Transverse colon (tissue), 4 donors: ENCODE results near the gene UBC. TPM values are rescaled to one million over a fixed set of nuclear protein-coding genes. Genes with fewer than 3 reads are reported as not detected.

Experiments
- DNase-seq: peaks from one replicate; pipeline ENCODE4 v3.0.0-alpha.2; 2019
- H3K27ac ChIP-seq, 4 donors: fragments of 200-600 bp; sonication (generic); 2 replicates each; pipeline ENCODE4 v1.5.1; 2016 to 2018; ENCODE audit warnings: inconsistent platforms in 4 of 4
- H3K27me3 ChIP-seq: fragments of 200-600 bp; sonication (generic); 2 replicates; pipeline ENCODE4 v1.5.1; 2017; ENCODE audit warnings: inconsistent platforms
- H3K36me3 ChIP-seq, 4 donors: fragments of 200-600 bp; sonication (generic); 2 replicates each; pipeline ENCODE4 v1.5.1; 2017 to 2019; ENCODE audit warnings: inconsistent platforms in 4 of 4
- H3K4me1 ChIP-seq, 4 donors: fragments of 200-600 bp; sonication (generic); 2 replicates each; pipeline ENCODE4 v1.5.1; 2017 to 2020; ENCODE audit warnings: inconsistent platforms in 4 of 4
- H3K4me3 ChIP-seq, 4 donors: fragments of 200-600 bp; sonication (generic); 1 replicate in 1 of 4; 2 replicates in 3 of 4; pipeline versions ENCODE4 v1.5.1 to v1.6.1; 2017 to 2019; ENCODE audit warnings: inconsistent platforms in 4 of 4
- H3K9me3 ChIP-seq, 2 donors: fragments of 200-600 bp; sonication (generic); 2 replicates each; pipeline ENCODE4 v1.5.1; 2017 to 2019; ENCODE audit warnings: inconsistent platforms in 2 of 2
- EP300 ChIP-seq: sonication (generic); formaldehyde crosslinking; IDR thresholded peaks from one replicate; pipeline ENCODE4 v1.6.1; 2017; ENCODE audit warnings: antibody characterized with exemption, low read depth
- POLR2A ChIP-seq: fragments of 450-650 bp; IDR thresholded peaks from one replicate; pipeline ENCODE4 v1.6.1; 2016; ENCODE audit warnings: antibody characterized with exemption, mild to moderate bottlenecking, moderate library complexity
- POLR2AphosphoS5 ChIP-seq, 3 donors: sonication (generic); formaldehyde crosslinking; IDR thresholded peaks; one replicate each; pipeline ENCODE4 v1.6.1; 2016; ENCODE audit warnings: antibody characterized with exemption in 3 of 3
- WGBS, 2 donors: methylation state at CpG; one replicate each; pipeline ENCODE4 v1.1.5; 2018; ENCODE audit warnings: low coverage in 1 of 2; 5-methylcytosine and 5-hydroxymethylcytosine counted together
- in situ Hi-C, 4 donors: fragments of 200-750 bp; cut with MboI; loops; one replicate each; pipeline versions ENCODE4 v1.15.0 to v1.15.1; 2017; ENCODE audit warnings: low sequenced_read_pairs in 3 of 4, low pct_ligation_motif_present in 1 of 4, low pct_unique_long_range_greater_than_20kb in 1 of 4
- intact Hi-C: fragments of 100-400 bp; cut with DNase I; formaldehyde crosslinking; loops from one replicate; pipeline ENCODE4 v1.15.1; 2023; ENCODE audit warnings: low total_unique reads
- total RNA-seq, 4 donors: library from RNA; depleted of rRNA; stranded (reverse); fragments of >200 nt; gene quantifications; one replicate each; pipeline ENCODE4 v1.1.0, GENCODE V29; 2016
- TF ChIP-seq, protein P1 (sequence below), 5 experiments: fragments of 200-600 bp in 3 of 5; fragments of 450-650 bp in 2 of 5; sonication (generic) in 3 of 5; IDR thresholded peaks; 1 replicate in 2 of 5; 2 replicates in 3 of 5; pipeline ENCODE4 v1.5.1; 2016 to 2017; ENCODE audit warnings: antibody characterized with exemption in 5 of 5, inconsistent platforms in 3 of 5, mild to moderate bottlenecking in 2 of 5, moderate library complexity in 1 of 5

UBC gene
- total RNA-seq, 4 donors from 2014 or later = 1,242 to 1,580 (median 1,406) TPM

DNA sequence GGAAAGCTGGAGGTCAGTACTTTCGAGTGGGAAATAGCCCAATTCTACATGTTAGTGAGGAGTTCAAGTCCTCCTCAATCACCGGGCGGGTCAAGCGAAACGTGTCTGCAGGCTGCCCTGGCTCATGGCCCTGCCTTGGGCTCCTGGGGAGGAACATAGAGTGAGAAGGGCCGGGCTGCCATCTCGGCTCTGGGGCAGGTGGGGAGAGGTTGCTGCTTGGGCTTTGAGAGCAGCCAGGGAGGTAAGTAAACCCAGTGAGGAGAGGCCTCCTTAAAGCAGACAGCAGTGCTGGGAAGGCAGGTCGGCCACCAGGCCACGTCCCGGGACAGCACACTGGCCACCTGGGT lies 32.0 kb upstream of the UBC start:
- Histone ChIP-seq H3K36me3 (peaks cover 0 to 26% (median 0%) of the 10 kb centered on the region in 4 donors), H3K27ac (no peak overlapping the region), H3K27me3 (no peaks in the 10 kb centered on the region), H3K9me3 (no peaks in the 10 kb centered on the region), H3K4me1 (no peaks in the 10 kb centered on the region), H3K4me3 (no peak overlapping the region)
- 90% methylated on average over 10 of the region's 10 CpGs; no CpG with 5 or more reads in 1 of the 2 donors for WGBS, 2 donors
- TF ChIP-seq, protein P1, sequence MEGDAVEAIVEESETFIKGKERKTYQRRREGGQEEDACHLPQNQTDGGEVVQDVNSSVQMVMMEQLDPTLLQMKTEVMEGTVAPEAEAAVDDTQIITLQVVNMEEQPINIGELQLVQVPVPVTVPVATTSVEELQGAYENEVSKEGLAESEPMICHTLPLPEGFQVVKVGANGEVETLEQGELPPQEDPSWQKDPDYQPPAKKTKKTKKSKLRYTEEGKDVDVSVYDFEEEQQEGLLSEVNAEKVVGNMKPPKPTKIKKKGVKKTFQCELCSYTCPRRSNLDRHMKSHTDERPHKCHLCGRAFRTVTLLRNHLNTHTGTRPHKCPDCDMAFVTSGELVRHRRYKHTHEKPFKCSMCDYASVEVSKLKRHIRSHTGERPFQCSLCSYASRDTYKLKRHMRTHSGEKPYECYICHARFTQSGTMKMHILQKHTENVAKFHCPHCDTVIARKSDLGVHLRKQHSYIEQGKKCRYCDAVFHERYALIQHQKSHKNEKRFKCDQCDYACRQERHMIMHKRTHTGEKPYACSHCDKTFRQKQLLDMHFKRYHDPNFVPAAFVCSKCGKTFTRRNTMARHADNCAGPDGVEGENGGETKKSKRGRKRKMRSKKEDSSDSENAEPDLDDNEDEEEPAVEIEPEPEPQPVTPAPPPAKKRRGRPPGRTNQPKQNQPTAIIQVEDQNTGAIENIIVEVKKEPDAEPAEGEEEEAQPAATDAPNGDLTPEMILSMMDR (IDR thresholded peaks at IDR 0.05) = no peak
- TF ChIP-seq POLR2A (no peak), POLR2AphosphoS5 (IDR thresholded peaks at IDR 0.05) (no peak), EP300 (no peak)
- DNase-seq = no peak
- intact Hi-C loops = no loop called here
- in situ Hi-C loops = no loop called here

GRCh38 chr12:124941170-124941527 lies 26.7 kb upstream of the UBC start:
- TF ChIP-seq EP300 (no peak), POLR2A (no peak), POLR2AphosphoS5 (IDR thresholded peaks at IDR 0.05) (no peak)
- TF ChIP-seq, protein P1 (IDR thresholded peaks at IDR 0.05) = no peak
- DNase-seq = no peak
- Histone ChIP-seq H3K27me3 (no peaks in the 10 kb centered on the region), H3K4me1 (peaks cover 9 to 33% (median 21%) of the 10 kb centered on the region in 4 donors), H3K36me3 (no peaks in the 10 kb centered on the region), H3K9me3 (no peaks in the 10 kb centered on the region), H3K4me3 (peak overlapping the region in 2 of 4 donors; percentile 22 to 55), H3K27ac (peak overlapping the region; percentile 88 to 92 (median 90))
- WGBS, 2 donors = 57 to 81% methylated on average over 1 to 7 of the region's 7 CpGs
- intact Hi-C loops (no loop called here), in situ Hi-C loops (loop anchor here in 1 of 4 donors (5.0 kb wide), 1 partner anchor 39 kb away; no protein-coding TSS in a partner anchor)

DNA sequence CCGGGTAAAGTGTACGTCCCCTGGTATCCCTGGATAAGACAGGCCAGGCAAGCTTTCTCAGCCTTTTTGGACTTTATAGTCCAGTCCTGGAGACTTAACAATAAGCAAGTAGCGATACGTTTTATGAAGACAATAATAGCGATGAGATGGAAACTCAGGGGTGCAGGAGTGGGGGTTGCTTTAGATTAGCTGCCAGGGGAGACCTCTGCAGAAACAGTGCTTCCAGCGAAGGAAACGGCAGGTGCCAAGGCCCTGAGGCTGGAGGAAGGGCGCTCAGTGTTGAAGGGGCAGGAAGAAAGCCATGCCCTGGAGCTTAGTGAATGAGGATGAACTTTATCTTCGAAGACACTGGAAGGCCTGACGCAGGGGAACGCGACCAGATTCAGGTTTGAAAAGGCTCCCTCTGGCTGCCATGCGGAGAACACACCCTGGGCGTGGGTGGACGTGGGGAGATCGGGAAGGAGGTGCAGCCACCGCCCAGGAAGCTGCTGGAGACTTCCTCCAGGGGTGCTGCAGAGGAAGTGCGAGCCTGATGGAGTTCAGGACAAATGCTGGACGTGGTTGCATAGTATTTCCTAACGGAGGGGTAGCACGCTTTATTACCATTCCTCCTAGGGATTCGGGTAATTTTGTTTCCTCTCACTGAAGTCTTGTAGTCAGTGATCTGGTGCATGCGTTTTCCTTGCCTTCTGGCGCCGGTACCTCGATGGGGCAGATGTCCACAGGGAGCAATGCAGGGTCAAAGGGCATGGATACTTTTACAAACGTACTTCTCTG lies 26.1 kb upstream of the UBC start:
- TF ChIP-seq EP300 = no peak
- TF ChIP-seq, protein P1 (IDR thresholded peaks at IDR 0.05) = peak; percentile 87 to 99 (median 93)
- peak; percentile 62 to 78 (median 74) for TF ChIP-seq POLR2AphosphoS5 (IDR thresholded peaks at IDR 0.05)
- H3K4me3 ChIP-seq = peak overlapping the region in 3 of 4 donors; percentile 31 to 55 (median 32)
- no peaks in the 10 kb centered on the region for H3K9me3 ChIP-seq
- H3K4me1 ChIP-seq = peaks cover 9 to 33% (median 21%) of the 10 kb centered on the region in 4 donors
- H3K27me3 ChIP-seq = no peaks in the 10 kb centered on the region
- intact Hi-C loops = no loop called here
- peak overlapping the region; percentile 88 to 92 (median 90) for H3K27ac ChIP-seq
- H3K36me3 ChIP-seq = no peaks in the 10 kb centered on the region
- in situ Hi-C loops = loop anchor here in 1 of 4 donors (5.0 kb wide), 1 partner anchor 38 kb away; no protein-coding TSS in a partner anchor
- DNase-seq = peak; percentile 95
- WGBS, 2 donors = 7% methylated on average over 27 of the region's 27 CpGs; no CpG with 5 or more reads in 1 of the 2 donors

DNA sequence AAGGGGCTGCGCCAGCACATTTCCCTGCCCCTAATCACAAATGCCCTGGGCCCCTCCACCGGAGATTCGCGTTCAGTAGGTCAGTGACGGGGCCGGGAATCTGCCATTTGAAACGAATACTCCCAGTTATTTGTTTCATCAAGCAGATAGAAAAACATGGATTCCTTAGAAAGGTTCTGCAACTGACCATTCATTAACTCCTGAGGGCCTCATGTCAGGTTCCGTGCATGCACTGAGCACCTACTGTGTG lies 25.6 kb upstream of the UBC start:
- Histone ChIP-seq H3K36me3 (no peaks in the 10 kb centered on the region), H3K4me1 (peaks cover 9 to 33% (median 21%) of the 10 kb centered on the region in 4 donors), H3K4me3 (peak overlapping the region in 3 of 4 donors; percentile 31 to 55 (median 32)), H3K9me3 (no peaks in the 10 kb centered on the region), H3K27me3 (no peaks in the 10 kb centered on the region), H3K27ac (peak overlapping the region; percentile 88 to 92 (median 90))
- intact Hi-C loops (no loop called here), in situ Hi-C loops (loop anchor here in 1 of 4 donors (5.0 kb wide), 1 partner anchor 38 kb away; no protein-coding TSS in a partner anchor)
- TF ChIP-seq POLR2A (no peak), POLR2AphosphoS5 (IDR thresholded peaks at IDR 0.05) (no peak), EP300 (no peak)
- TF ChIP-seq, protein P1 (IDR thresholded peaks at IDR 0.05) = no peak
- WGBS, 2 donors = 1% methylated on average over 8 of the region's 8 CpGs; no CpG with 5 or more reads in 1 of the 2 donors
- no peak for DNase-seq
